Measurements from ENCODE around the gene POLR1A.

DNA sequence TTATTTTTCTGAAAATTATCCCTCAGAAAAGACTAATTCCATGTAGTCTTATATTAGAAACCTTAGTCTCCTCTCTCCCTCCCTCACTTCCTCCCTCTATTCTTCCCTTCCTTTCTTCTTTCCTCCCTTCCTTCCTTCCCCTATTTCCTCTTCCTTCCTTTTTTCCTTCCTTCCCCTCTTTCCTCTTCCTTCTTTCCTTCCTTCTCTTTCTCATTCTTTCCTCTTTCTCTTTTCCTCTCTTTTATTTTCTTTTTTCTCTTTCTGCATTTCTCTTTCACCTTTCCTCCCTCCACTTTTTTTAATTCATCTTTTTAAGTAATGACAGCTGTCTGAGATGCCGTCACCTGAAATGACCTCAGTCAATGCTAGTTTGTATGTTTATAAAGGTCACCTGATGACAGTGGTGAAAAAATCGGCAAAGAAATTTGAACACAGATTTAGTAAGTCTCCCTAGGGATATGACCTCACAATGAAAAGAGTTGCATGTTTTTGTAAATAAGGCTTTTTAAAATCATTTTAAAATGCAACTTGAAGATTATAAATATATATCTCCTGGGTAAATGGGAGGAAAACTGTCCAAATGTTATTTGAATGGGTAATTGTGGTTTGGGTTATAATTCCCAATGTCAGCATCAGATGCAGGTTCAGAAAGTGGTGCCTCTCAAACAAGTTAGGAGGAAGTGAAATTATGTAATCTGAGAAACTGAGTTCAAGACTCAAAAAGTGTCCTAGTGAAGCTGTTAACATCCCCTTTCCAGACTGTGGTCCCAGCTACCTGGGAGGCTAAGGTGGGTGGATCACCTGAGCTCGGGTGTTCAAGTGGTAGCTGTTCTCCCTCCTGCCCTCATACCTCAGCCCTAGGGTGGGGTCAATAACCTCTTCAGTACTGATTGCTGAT is 126.6 kb downstream of the POLR1A start:
- TF ChIP-seq, protein P1, sequence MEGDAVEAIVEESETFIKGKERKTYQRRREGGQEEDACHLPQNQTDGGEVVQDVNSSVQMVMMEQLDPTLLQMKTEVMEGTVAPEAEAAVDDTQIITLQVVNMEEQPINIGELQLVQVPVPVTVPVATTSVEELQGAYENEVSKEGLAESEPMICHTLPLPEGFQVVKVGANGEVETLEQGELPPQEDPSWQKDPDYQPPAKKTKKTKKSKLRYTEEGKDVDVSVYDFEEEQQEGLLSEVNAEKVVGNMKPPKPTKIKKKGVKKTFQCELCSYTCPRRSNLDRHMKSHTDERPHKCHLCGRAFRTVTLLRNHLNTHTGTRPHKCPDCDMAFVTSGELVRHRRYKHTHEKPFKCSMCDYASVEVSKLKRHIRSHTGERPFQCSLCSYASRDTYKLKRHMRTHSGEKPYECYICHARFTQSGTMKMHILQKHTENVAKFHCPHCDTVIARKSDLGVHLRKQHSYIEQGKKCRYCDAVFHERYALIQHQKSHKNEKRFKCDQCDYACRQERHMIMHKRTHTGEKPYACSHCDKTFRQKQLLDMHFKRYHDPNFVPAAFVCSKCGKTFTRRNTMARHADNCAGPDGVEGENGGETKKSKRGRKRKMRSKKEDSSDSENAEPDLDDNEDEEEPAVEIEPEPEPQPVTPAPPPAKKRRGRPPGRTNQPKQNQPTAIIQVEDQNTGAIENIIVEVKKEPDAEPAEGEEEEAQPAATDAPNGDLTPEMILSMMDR (IDR thresholded peaks at IDR 0.05; ENCODE audit: low read depth, low read length), result no peak
- TF ChIP-seq EZH2phosphoT487 (IDR thresholded peaks at IDR 0.05; ENCODE audit: low read depth), result no peak
